ENCODE data around the gene SLC16A2.

GRCh38 chrX:74490247-74490646 is 69.0 kb downstream of the SLC16A2 start:
- TF ChIP-seq, protein P1, sequence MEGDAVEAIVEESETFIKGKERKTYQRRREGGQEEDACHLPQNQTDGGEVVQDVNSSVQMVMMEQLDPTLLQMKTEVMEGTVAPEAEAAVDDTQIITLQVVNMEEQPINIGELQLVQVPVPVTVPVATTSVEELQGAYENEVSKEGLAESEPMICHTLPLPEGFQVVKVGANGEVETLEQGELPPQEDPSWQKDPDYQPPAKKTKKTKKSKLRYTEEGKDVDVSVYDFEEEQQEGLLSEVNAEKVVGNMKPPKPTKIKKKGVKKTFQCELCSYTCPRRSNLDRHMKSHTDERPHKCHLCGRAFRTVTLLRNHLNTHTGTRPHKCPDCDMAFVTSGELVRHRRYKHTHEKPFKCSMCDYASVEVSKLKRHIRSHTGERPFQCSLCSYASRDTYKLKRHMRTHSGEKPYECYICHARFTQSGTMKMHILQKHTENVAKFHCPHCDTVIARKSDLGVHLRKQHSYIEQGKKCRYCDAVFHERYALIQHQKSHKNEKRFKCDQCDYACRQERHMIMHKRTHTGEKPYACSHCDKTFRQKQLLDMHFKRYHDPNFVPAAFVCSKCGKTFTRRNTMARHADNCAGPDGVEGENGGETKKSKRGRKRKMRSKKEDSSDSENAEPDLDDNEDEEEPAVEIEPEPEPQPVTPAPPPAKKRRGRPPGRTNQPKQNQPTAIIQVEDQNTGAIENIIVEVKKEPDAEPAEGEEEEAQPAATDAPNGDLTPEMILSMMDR (IDR thresholded peaks at IDR 0.05), result no peak
- TF ChIP-seq POLR2A (IDR thresholded peaks at IDR 0.05), result no peak

Data from right lobe of liver (tissue), 4 donors.